ENCODE data around the gene ISG15.
A peak's percentile ranks its signal among the peaks of the same experiment; 100 is the strongest.

Gene ISG15

GRCh38 chr1:1013105-1013921 lies at the start of gene ISG15:
TSS of gene ISG15 (plus strand) at chr1:1013497. CDS start at chr1:1013574, 77 bp downstream.
- peak in 1 of 2 experiments; percentile 47 for DNase-seq

GRCh38 chr1:963746-964525 lies 49.4 kb upstream of the ISG15 start:
- DNase-seq: no peak

- DNase-seq: no peak
Measured at GRCh38 chr1:964691-965525, 48.4 kb upstream of the ISG15 start.

- DNase-seq: no peak
Measured at GRCh38 chr1:965526-966134, 47.7 kb upstream of the ISG15 start.

- no peak for DNase-seq
Measured at GRCh38 chr1:966135-966703, 47.1 kb upstream of the ISG15 start, which contains the start of gene PLEKHN1. TSS of gene PLEKHN1 (plus strand) at chr1:966482. CDS start at chr1:966532, 50 bp downstream.

GRCh38 chr1:966704-967300 lies 46.5 kb upstream of the ISG15 start:
- no peak for DNase-seq

- DNase-seq: no peak
Measured at GRCh38 chr1:967466-968343, 45.6 kb upstream of the ISG15 start.

- DNase-seq: no peak
Measured at GRCh38 chr1:969260-969855, 43.9 kb upstream of the ISG15 start.

- no peak for DNase-seq
Measured at GRCh38 chr1:970242-970972, 42.9 kb upstream of the ISG15 start.

GRCh38 chr1:970973-971730 lies 42.1 kb upstream of the ISG15 start:
- DNase-seq: no peak

GRCh38 chr1:971751-972506 lies 41.4 kb upstream of the ISG15 start:
- no peak for DNase-seq

- DNase-seq: no peak
Measured at GRCh38 chr1:972726-973458, 40.4 kb upstream of the ISG15 start.

- DNase-seq: no peak
Measured at GRCh38 chr1:973459-974292, 39.6 kb upstream of the ISG15 start.

- no peak for DNase-seq
Measured at GRCh38 chr1:974293-974640, 39.0 kb upstream of the ISG15 start.

- no peak for DNase-seq
Measured at GRCh38 chr1:974687-975328, 38.5 kb upstream of the ISG15 start.

- no peak for DNase-seq
Measured at GRCh38 chr1:975365-975764, 37.9 kb upstream of the ISG15 start.
